Fibroblast of skin of scalp (primary cell): Measurements from ENCODE around the gene SLC9A9.
"Not testable (repeated sequence)": the region's sequence is repeated elsewhere in the genome, so short reads cannot be mapped to it uniquely, and the experiment has no call there.

Source experiments
- DNase-seq: peaks from one replicate; pipeline ENCODE4 v3.0.0-alpha.2; 2013

SLC9A9 gene

GRCh38 chr3:143808030-143808429 lies 40.2 kb downstream of the SLC9A9 start:
- DNase-seq, result no peak

- no peak for DNase-seq
Observed at GRCh38 chr3:143806038-143806437, 42.2 kb downstream of the SLC9A9 start.

GRCh38 chr3:143805476-143805875 lies 42.8 kb downstream of the SLC9A9 start:
- not testable (repeated sequence) for DNase-seq

- DNase-seq, result not testable (repeated sequence)
Observed at GRCh38 chr3:143801046-143801445, 47.2 kb downstream of the SLC9A9 start.

GRCh38 chr3:143798151-143798550 lies 50.1 kb downstream of the SLC9A9 start:
- DNase-seq, result not testable (repeated sequence)

- DNase-seq, result no peak
Observed at GRCh38 chr3:143795874-143796273, 52.4 kb downstream of the SLC9A9 start.

GRCh38 chr3:143794793-143795462 lies 53.3 kb downstream of the SLC9A9 start:
- DNase-seq, result no peak

GRCh38 chr3:143793971-143794370 lies 54.3 kb downstream of the SLC9A9 start:
- DNase-seq, result no peak

GRCh38 chr3:143791386-143791785 lies 56.9 kb downstream of the SLC9A9 start:
- DNase-seq, result no peak

GRCh38 chr3:143786219-143787191 lies 61.8 kb downstream of the SLC9A9 start:
- DNase-seq, result peak; percentile 60

GRCh38 chr3:143784446-143784845 lies 63.8 kb downstream of the SLC9A9 start:
- no peak for DNase-seq

- peak; percentile 17 for DNase-seq
Observed at GRCh38 chr3:143783851-143784370, 64.4 kb downstream of the SLC9A9 start.

- DNase-seq, result peak; percentile 48
Observed at GRCh38 chr3:143775459-143775858, 72.8 kb downstream of the SLC9A9 start.

GRCh38 chr3:143771939-143772338 lies 76.3 kb downstream of the SLC9A9 start:
- DNase-seq, result no peak

- DNase-seq, result no peak
Observed at GRCh38 chr3:143771258-143771657, 77.0 kb downstream of the SLC9A9 start.

- no peak for DNase-seq
Observed at GRCh38 chr3:143770391-143770790, 77.9 kb downstream of the SLC9A9 start.

GRCh38 chr3:143769616-143770015 lies 78.7 kb downstream of the SLC9A9 start:
- peak; percentile 81 for DNase-seq

GRCh38 chr3:143764840-143765239 lies 83.4 kb downstream of the SLC9A9 start:
- no peak for DNase-seq

- peak; percentile 11 for DNase-seq
Observed at GRCh38 chr3:143763564-143764162, 84.6 kb downstream of the SLC9A9 start.

GRCh38 chr3:143757691-143758090 lies 90.6 kb downstream of the SLC9A9 start:
- DNase-seq, result no peak

GRCh38 chr3:143755978-143756377 lies 92.3 kb downstream of the SLC9A9 start:
- DNase-seq, result no peak

GRCh38 chr3:143754090-143754489 lies 94.2 kb downstream of the SLC9A9 start:
- DNase-seq, result no peak

GRCh38 chr3:143753456-143753855 lies 94.8 kb downstream of the SLC9A9 start:
- DNase-seq, result no peak
